Bone marrow (tissue), 2 donors: ENCODE measurements around the gene PROX1.
"Not testable (repeated sequence)": the region's sequence is repeated elsewhere in the genome, so short reads cannot be mapped to it uniquely, and the experiment has no call there.

ENCODE experiments used
- DNase-seq, 2 donors: peaks; one replicate each; lab custom pipeline; 2025; lab: John Stamatoyannopoulos, UW

PROX1 gene

DNA sequence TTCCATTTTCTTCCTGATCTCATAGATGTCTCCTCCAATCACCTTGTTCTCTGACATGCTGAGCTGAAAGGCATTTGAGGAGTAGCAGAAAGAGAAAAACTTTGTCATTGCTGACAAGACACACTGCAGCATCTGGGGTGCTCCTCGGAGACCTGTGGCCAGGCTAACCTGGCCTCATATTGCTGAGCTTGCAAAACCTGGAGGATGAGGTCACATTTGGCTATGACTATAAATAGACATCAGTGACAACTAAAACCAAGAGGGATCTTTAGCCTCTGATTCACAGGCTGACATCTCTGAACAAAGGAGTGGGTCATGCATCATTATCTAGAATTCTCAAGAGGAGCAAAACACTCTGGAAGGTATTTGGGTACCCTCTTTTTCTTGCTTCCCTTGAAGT lies 83.7 kb downstream of the PROX1 start:
- DNase-seq, result no peak

DNA sequence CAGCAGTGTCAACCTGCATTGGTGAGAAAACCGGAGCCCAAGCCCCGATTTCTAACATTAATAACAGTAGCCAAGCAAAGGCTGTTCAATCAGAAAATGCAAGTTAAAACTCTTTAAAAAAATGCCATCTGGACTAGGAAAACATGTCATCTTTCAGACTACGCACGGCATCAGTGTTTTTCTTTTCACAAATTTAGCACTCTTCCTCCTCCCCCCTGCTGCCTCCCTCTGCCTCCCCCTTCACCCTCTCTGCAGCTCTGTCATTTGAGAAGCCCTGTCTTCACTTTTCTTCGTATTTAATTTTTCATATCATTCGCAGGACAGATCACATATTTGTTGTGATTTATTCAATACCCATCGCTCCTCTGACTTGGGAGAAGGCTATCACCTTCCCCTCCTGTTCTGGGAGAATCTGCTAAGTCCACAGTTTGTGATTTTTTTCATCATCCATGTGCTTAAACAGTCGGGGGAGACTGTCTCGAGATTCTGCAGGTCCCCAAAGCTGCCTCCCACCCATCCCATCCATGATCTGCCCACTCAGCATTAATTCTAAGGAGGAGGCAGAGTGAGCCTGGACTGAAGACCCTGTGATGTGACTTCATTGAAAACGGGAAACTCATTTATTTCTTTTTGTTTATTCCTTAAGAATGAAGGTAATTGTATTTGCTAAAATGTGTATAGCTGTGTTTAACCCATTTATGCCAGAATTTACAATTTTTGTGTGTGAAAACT lies 84.8 kb downstream of the PROX1 start:
- DNase-seq, result no peak

DNA sequence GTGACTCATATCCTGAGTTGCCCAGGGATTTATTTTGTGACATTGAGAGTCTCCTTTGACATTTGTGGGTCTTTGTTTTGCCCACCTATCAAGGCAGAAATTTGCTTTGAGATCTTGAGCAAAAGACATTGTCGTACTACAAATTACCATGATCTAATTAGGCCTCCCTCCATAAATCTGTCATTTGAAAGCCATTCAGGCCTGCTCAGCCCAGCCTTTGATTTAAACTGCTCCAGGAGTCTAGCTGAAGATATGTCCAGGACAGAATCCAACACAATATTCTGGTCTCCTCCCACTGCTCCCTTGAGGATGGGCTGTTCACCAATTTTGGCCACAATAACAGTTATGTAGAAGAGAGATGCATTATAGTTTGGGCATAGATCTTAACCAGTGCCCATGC lies 86.7 kb downstream of the PROX1 start:
- DNase-seq, result no peak

GRCh38 chr1:214075305-214075998 lies 87.7 kb downstream of the PROX1 start:
- no peak for DNase-seq

- DNase-seq, result no peak
These were observed 88.4 kb downstream of the PROX1 start for GRCh38 chr1:214075999-214076707.

DNA sequence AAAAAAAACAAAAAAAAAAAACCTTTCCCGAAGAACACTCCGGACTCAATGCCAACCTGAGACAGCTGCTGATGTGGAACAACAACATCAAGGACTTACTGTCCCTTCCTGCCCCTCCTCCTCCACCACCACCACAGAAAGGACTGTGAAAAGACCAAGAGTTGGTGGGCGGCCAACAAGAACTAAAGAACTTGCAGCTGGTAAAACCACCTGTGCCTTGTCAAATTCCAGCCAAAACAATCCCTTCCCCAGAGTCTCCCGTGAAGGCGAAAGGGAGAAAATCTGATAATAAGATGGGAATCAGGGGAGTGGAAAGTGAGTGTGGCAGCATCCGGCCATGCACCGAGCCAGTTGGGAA lies 88.9 kb downstream of the PROX1 start:
- no peak for DNase-seq

- DNase-seq, result no peak
These were observed 91.2 kb downstream of the PROX1 start for GRCh38 chr1:214078950-214079349.

DNA sequence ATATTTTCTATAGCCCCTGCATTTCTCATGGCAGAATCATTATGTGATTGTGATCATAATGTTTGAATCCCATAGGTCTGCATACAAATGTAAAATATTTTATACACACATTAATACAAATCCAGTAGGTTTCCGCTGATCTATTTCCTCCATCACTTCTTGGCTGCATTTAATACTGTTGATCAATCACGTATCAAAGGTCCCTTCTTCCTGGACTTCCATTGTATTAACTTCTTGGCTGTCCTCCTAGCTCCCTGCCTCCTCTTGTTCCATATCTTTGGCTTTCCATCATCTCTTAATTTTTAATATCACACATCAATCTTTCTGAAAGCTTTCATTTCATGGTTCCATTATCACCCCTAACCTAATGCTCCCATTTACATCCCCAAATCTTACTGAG lies 97.6 kb downstream of the PROX1 start:
- no peak for DNase-seq

GRCh38 chr1:214086945-214087344 lies 99.2 kb downstream of the PROX1 start:
- no peak for DNase-seq

- not testable (repeated sequence) for DNase-seq
These were observed 101.2 kb downstream of the PROX1 start for GRCh38 chr1:214089003-214089402.
